AG04450 (cell line): ENCODE measurements around the gene ATP13A4. TPM values are rescaled to one million over a fixed set of nuclear protein-coding genes. Genes with fewer than 3 reads are reported as not detected.
"Not testable (repeated sequence)": the region's sequence is repeated elsewhere in the genome, so short reads cannot be mapped to it uniquely, and the experiment has no call there.

Experiments used
- CTCF ChIA-PET: fragments of 300-600, 350-600 bp; formaldehyde crosslinking; extraction: SDS; loops from one replicate; lab custom pipeline; 2022; ENCODE audit warnings: antibody characterized with exemption, inconsistent platforms; lab: Charles Lee
- POLR2A ChIA-PET: fragments of 350-600 bp; formaldehyde crosslinking; extraction: SDS; loops from one replicate; lab custom pipeline; 2021; ENCODE audit warnings: antibody characterized with exemption, inconsistent platforms; lab: Yijun Ruan, JAX
- DNase-seq: peaks from one replicate; pipeline ENCODE4 v3.0.0-alpha.2; 2011; ENCODE audit warnings: low read depth, low spot score
- H3K27ac ChIP-seq: one replicate; pipeline ENCODE4 v1.5.1; 2012; ENCODE audit warnings: low read depth, low read length, control low read depth
- H3K27me3 ChIP-seq: one replicate; pipeline ENCODE4 v1.6.0; 2012; ENCODE audit warnings: low read length; ENCODE audit not compliant: control insufficient read depth, insufficient read depth
- H3K4me3 ChIP-seq: 2 replicates; pipeline ENCODE4 v1.5.1; 2011; ENCODE audit warnings: mild to moderate bottlenecking, low read depth, low read length, control low read depth
- H3K9me3 ChIP-seq: 2 replicates; pipeline ENCODE4 v1.5.1; 2012; ENCODE audit warnings: low read length; ENCODE audit not compliant: control insufficient read depth, insufficient read depth
- CTCF ChIP-seq: IDR thresholded peaks from 2 replicates; pipeline ENCODE4 v1.5.1; 2011; ENCODE audit warnings: low read depth, low read length, control low read depth, inconsistent platforms
- polyA plus RNA-seq: library from polyadenylated mRNA; depleted of rRNA; stranded (reverse); fragments of >200 nt; gene quantifications from 2 replicates; pipeline ENCODE4 v1.2.3, GENCODE V29; 2011

The ATP13A4 gene
- polyA plus RNA-seq, 1 experiment: 0.04 TPM

GRCh38 chr3:193530231-193531165, 24.2 kb downstream of the ATP13A4 start:
- ChIA-PET CTCF (no interaction called here), POLR2A (no interaction called here)
- Histone ChIP-seq H3K27ac (no peak overlapping the region), H3K27me3 (peaks cover 2% of the 10 kb centered on the region), H3K4me3 (no peak overlapping the region), H3K9me3 (no peaks in the 10 kb centered on the region)
- DNase-seq: no peak
- no peak for TF ChIP-seq CTCF

GRCh38 chr3:193526085-193526484, 28.6 kb downstream of the ATP13A4 start:
- H3K27me3 ChIP-seq, CTCF ChIA-PET, H3K4me3 ChIP-seq, POLR2A ChIA-PET, H3K9me3 ChIP-seq, DNase-seq, H3K27ac ChIP-seq: not testable (repeated sequence)

GRCh38 chr3:193522473-193522872, 32.2 kb downstream of the ATP13A4 start:
- CTCF ChIA-PET: no interaction called here
- POLR2A ChIA-PET: no interaction called here
- Histone ChIP-seq H3K27me3 (no peaks in the 10 kb centered on the region), H3K4me3 (no peak overlapping the region), H3K9me3 (no peaks in the 10 kb centered on the region), H3K27ac (no peak overlapping the region)
- DNase-seq: no peak
- TF ChIP-seq CTCF: no peak

GRCh38 chr3:193520738-193521137, 34.0 kb downstream of the ATP13A4 start:
- CTCF ChIA-PET: no interaction called here
- Histone ChIP-seq H3K4me3 (no peak overlapping the region), H3K9me3 (no peaks in the 10 kb centered on the region), H3K27me3 (no peaks in the 10 kb centered on the region), H3K27ac (no peak overlapping the region)
- POLR2A ChIA-PET: no interaction called here
- DNase-seq: no peak
- no peak for TF ChIP-seq CTCF

GRCh38 chr3:193515966-193516365, 38.7 kb downstream of the ATP13A4 start:
- Histone ChIP-seq H3K27ac (no peak overlapping the region), H3K9me3 (no peaks in the 10 kb centered on the region), H3K4me3 (no peak overlapping the region), H3K27me3 (no peaks in the 10 kb centered on the region)
- no peak for DNase-seq
- TF ChIP-seq CTCF: no peak
- ChIA-PET CTCF (no interaction called here), POLR2A (no interaction called here)
